Measurements from ENCODE around the gene TAF4B.

- TF ChIP-seq ZNF583 (CRISPR knock-in tag; IDR thresholded peaks at IDR 0.05) (no peak), ZNF274 (IDR thresholded peaks at IDR 0.05; ENCODE audit: borderline replicate concordance, low read depth, low read length) (no peak), TOE1 (IDR thresholded peaks at IDR 0.05; ENCODE audit: borderline replicate concordance) (no peak), TOE1 (CRISPR knock-in tag; IDR thresholded peaks at IDR 0.05; ENCODE audit: borderline replicate concordance, low read depth) (no peak), MEF2A (IDR thresholded peaks at IDR 0.05; ENCODE audit: control insufficient read depth, low read depth, low read length) (no peak), ZNF3 (CRISPR knock-in tag; IDR thresholded peaks at IDR 0.05) (no peak), MYBL2 (IDR thresholded peaks at IDR 0.05; ENCODE audit: low read depth) (no peak), MYBL2 (CRISPR knock-in tag; IDR thresholded peaks at IDR 0.05; ENCODE audit: borderline replicate concordance) (no peak), CHD4 (IDR thresholded peaks at IDR 0.05; ENCODE audit: insufficient read depth, insufficient replicate concordance, low read depth, low read length, poor library complexity, severe bottlenecking) (no peak), EP300 (IDR thresholded peaks at IDR 0.05; ENCODE audit: low read length) (no peak), SREBF2 (CRISPR knock-in tag; IDR thresholded peaks at IDR 0.05) (no peak), E2F6 (IDR thresholded peaks at IDR 0.05; ENCODE audit: borderline replicate concordance in 1 of 2, extremely low read depth in 1 of 2, insufficient read depth in 1 of 2, insufficient read length in 1 of 2, low read depth in 1 of 2, low read length in 1 of 2, poor library complexity in 1 of 2, severe bottlenecking in 1 of 2) (no peak), CHD1 (IDR thresholded peaks at IDR 0.05; ENCODE audit: low read length) (no peak)
- TF ChIP-seq, protein P1, sequence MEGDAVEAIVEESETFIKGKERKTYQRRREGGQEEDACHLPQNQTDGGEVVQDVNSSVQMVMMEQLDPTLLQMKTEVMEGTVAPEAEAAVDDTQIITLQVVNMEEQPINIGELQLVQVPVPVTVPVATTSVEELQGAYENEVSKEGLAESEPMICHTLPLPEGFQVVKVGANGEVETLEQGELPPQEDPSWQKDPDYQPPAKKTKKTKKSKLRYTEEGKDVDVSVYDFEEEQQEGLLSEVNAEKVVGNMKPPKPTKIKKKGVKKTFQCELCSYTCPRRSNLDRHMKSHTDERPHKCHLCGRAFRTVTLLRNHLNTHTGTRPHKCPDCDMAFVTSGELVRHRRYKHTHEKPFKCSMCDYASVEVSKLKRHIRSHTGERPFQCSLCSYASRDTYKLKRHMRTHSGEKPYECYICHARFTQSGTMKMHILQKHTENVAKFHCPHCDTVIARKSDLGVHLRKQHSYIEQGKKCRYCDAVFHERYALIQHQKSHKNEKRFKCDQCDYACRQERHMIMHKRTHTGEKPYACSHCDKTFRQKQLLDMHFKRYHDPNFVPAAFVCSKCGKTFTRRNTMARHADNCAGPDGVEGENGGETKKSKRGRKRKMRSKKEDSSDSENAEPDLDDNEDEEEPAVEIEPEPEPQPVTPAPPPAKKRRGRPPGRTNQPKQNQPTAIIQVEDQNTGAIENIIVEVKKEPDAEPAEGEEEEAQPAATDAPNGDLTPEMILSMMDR (IDR thresholded peaks at IDR 0.05 in 2 of 3, conservative IDR thresholded peaks at IDR 0.05 in 1 of 3; ENCODE audit: insufficient read depth in 2 of 3, low read depth in 1 of 3, low read length in 3 of 3) = no peak
Measured at GRCh38 chr18:26262156-26262555, 35.9 kb downstream of the TAF4B start.
